ENCODE data around the gene OXNAD1. TPM values are rescaled to one million over a fixed set of nuclear protein-coding genes. Genes with fewer than 3 reads are reported as not detected.

OXNAD1 gene
- total RNA-seq, 1 donor from 2014 or later, result 26.5 TPM

DNA sequence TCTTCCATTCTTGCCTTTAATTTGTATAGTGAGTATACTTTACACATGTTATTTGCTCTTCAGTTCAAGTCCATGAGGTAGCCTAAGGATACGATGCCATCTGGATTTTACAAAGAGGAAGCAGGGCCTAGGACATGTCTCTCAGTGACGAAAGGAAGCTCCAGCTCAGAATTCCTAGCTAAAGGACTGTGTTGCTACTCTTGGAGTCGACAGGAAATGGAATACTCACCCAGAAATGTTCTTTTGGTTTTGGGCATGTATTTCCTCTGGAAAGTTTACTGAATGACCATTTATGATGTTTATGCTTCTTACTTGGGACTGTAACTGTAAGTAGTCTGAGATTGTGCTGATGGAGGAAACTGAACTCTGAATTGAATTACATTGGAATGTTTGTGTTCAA is 12.5 kb downstream of the OXNAD1 start:
- no peak for DNase-seq (ENCODE audit: low spot score)

DNA sequence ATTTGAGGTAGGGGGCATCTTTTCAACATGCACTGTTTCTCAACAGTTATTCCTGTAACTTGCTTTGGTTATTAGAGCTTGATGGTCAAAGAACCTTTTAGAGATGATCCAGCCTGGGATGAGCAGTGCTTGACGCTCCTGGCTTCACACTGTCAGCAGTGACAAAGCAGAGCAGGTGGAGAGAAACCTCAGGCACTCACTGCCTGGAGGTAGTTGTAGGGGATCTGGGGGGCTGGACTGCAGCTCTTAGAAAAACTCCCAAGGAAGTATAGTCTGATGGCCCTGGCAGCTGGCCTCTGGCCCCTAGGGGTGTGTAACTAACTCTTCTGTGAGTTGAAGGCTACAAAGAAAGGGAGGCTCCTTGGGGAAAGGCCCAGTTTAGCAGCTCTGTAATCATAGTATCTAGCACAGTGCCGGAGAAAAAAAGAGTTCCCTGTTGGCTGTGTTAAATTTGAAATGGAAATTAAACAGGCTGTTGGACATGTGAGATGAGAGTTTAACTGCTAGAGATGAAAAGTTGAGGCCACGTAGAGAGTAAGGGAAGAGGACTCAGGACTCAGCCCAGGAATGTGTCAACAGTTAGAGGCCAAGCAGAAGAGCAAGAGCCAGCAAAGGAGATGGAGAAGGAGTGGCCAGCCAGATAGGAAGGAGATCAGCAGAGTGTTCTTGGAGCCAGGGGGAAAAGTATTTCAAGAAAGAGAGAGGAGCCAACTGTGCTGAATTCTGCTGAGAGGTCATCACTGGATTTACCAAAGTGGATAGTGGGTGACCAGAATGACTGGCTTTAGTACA is 14.2 kb downstream of the OXNAD1 start:
- peak; percentile 9 for DNase-seq (ENCODE audit: low spot score)

DNA sequence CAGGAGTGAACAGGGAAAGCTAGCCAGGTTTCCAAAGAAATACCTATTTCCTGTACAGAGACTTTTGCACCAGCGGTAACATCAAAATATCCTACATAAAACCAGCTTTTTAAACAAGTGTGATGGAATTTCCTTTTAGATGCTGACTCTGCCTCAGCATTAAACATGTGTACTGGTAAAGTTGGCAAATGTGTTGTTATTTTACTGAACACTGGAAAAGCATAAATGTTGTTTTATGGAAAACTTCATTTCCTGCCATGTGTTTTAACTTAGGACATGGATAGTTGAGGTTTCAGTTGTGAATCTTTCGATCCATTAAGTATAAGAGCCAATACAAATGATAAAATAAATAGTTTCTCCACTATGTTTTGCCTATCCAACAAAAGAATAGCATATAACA is 15.7 kb downstream of the OXNAD1 start:
- DNase-seq (ENCODE audit: low spot score), result no peak

DNA sequence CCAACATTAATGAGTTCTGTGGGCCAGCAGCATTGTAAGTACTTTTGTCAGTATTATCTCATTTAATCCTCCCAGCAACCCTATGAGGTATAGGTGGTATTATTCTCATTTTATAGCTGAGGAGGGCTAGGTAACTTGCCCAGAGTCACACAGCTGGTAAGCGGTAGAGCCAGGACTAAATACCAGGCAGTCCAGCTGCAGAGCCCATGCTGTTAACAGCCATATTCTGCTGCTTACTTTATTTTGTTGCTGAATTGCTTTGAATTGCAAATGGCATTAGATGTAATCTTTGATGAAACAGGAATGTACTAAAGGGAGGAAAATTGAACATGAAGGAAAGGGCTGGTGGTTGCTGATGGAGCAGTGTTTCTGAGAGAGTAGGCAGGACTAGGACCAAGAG is 19.6 kb downstream of the OXNAD1 start:
- no peak for DNase-seq (ENCODE audit: low spot score)

DNA sequence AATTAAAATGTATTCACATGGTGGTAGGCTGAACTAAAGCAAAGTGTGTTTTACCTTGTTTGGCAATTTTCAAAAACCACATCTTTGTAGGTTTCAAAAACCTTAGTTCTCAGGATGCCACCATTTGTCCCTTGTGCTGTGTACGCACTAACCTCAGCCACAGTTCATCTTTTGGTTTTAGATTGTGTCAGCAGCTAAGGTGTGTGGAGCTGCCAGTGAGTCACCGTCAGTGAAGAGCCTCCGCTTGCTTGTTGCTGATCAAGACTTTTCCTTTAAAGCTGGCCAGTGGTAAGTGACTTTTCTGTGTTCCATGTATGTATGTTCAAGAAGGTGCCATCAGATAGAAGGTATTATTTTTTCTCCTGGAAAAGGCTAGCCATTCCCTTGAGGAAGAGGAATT is 21.1 kb downstream of the OXNAD1 start:
- no peak for DNase-seq (ENCODE audit: low spot score)

DNA sequence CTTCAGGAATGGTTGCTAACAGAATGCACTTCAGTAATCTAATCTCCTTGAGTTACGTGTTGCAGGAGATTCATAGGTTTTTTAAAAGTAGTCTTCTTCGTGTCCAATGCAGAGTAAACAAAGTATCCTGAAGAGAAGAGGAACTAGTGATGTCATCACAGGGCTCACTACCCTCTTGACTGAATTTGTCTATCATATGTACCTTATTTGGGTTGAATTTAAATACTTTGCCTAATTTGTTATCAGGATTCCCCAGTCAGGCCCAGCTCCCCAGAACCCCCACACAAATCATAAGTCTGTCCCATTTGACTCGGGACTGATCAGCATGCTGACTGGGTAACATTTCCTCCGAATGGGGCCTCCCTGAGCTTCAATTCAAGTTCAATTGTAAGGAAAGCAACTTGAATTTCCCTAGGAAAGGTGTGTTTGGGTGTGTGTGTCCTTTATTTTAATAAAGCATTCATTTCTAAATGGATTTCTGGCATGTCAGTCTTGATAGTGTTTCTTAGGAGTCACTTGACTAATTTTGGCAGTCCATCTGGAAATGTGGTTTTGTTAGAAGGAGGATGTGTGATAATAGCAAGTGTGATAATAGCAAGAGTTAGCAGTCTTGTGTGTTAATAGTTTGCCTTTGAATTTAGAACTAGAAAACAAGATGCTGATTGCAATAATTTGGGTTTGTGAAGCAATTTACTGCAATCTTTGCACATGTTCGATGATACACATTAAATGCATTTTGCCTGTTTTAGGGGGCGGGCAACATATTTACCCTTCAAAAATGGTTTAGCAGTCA is 21.9 kb downstream of the OXNAD1 start:
- DNase-seq (ENCODE audit: low spot score), result no peak

DNA sequence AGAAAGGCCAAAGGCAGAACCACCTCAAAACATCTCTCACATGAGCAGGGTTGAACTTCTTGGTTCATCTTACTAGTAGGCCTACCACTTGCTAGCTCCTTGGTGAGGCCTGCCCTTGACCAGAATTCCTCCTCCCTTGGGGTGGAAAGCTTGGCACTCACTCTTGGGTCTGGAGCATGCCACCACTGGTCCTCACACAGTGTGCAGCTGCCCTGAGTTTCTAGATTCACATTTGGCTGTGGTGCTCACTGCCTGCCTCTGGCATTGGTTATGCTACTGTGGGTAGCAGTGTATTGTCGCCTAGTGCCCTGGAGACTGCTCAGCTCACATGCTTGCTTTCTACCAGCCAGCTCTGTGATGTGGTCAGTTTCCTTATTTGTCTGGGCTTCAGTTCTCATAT is 23.7 kb downstream of the OXNAD1 start:
- DNase-seq (ENCODE audit: low spot score), result no peak

DNA sequence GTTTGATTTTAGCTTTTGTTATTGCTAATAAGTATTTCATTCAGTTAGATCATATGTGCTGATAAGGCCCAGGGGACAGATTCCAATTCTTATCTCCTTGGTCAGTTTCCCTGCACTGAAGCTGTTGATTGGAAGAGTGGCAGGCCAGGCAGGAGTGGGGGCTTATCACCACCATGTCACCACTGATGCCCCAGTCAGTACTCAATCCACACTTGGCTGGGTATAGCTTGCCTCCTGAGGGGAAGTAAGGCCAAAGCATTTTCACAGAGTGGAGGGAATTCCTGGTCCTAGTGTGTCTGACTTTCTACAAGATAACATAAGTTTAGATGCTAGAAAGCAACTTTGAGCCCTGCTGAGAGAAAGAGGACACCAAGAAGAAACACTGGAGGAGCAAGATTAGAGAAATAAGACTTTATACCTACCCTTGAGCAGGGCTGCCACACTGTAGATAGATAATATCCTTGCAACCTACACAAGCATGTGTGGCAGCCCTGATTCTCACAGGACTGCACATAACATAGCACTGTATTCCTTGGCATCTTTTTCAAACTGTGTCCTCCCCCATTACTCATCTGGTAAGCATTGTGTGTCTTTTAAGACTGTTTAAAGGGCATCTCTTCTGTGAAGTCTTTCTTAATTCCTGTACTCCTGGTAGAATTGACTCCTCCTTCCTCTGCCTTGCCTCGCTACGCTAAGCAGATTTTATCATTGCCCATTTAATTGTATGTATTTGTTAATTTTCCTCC is 24.3 kb downstream of the OXNAD1 start:
- DNase-seq (ENCODE audit: low spot score), result no peak

DNA sequence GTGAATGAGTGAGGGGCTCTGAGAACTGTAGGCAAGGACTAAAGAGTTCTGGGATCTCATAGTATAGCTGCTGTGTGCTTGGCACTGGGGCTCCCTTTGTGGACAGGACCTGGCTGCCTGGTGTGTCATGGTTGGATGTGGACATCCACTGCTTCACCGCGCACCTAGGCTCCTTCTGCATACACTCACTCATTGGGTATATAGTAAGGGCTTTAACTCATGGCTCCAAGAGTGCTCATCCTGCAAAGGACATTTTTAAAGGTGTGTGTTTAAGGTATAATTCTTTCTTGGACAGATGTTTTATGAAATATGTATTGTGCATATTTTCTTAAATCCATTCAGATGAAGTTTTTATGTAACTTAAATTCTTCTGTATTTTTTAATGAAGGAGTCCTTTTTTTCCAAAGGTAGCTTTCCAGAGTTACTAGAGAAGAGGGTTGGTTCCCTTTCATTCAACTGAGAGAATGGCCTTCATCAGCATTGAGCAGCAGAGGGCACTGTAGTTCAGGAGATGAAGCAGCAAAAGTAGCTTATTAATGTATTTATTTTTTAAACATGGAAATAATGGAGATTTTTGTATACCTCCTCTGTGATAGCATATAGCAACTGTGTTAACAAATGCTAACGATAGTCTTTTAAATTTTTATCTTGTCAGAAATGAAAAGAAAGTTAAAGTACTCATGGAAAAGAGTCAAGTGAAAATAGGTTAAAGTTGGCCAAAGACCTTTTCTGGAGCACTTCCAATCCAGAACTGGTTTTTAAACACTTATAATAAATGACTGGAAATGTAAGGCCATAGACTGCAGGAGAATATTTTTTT is 25.2 kb downstream of the OXNAD1 start:
- DNase-seq (ENCODE audit: low spot score), result peak; percentile 60

DNA sequence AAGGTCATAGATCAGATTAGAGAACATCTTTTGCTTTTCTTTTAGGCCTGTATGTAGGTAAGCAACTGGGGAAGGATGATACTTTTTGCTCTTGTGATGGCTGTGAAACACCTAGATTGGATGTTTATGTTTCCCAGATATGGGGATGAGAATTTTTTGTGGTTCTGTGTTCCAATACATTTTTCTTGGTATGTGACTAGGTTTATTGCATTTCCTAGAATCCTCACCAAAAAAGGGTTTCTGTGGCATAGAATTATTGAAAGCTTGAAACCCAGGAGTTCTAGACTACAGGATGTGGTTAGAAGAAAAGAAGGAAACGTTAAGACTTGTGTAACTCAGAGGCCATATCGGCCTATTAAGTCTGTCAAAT is 25.8 kb downstream of the OXNAD1 start:
- no peak for DNase-seq (ENCODE audit: low spot score)

DNA sequence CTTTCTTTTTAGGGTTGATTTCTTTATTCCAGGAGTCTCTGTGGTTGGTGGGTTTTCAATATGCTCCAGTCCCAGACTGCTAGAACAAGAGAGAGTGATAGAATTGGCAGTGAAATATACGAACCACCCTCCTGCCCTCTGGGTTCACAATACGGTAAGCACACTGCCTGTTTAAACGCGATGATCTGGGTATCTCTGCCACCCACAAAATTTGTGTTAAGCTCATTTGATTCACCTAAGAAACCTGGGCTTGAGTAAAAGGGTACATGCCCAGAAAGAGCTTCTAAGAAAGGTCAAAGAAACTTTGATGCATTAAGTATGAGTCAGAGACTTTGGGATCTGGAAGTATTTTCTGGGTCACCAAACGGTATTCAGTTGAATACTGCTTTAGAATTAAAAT is 29.8 kb downstream of the OXNAD1 start:
- DNase-seq (ENCODE audit: low spot score), result no peak

DNA sequence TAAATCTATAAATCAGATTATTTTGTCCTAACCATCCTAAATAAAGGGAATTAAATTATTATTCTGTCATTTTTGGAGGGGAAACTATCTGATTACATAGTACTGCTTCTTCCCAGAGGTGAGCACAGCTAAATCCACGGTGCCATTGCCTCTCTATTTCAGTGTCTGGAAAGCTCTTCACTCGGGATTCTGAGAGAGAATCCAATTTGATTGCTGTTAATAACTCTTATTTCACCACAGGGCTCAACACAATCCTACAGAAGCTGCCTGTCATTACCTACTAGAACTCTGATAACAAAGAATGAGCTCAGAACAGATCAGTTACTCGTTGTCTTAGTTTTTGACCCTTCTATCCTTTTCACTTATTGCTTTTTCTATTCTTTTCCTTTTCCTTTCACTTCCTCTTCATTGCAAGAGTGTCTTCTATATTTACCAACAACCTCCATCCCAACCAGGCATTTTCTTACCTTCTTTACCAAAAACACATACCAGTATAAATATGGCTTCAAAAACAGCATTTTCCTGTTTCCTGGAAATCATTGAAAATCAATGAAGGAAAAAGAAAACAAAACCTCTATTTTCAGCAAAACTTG is 30.4 kb downstream of the OXNAD1 start:
- no peak for DNase-seq (ENCODE audit: low spot score)

DNA sequence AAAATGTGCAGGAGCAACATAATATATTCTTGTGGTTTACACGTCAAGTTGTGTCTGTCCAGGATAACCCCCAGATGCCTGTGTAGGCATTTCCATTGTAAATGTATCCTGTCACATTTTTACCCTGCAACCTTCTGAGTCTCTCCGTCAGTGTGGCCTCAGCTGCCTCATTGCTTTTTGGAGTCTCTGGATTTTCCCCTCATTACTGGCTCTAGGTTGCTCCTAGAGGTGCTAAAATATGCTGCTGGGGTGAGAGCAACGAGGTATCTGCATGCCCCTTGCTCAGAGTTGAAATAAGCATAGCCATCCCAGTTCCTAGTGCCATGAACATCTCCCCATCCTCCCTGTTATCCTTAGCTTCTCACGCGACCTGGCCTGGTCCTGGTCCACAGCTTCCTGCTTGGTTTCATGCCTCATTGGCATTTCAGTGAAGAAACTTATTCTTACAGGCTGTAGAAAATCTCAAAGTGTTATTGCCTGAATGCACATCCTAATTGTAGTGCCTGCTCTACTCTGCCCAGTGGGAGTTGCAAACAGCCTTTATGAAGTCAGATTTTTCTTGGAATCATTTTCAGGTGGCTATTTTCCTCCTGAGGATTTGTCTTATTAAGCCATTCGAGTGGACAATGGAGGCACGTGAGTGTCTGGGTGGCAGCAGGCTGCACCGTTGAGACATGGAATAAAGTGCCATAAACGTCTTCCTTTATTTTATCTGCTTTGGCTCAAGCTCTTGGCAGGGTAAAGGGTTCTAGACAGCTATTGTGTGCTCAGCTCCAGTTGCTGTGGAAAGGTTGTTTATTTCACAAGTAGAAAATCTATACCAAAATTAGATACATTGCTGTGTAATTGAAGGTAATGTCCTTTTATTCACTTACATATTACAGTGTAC is 33.2 kb downstream of the OXNAD1 start:
- no peak for DNase-seq (ENCODE audit: low spot score)

DNA sequence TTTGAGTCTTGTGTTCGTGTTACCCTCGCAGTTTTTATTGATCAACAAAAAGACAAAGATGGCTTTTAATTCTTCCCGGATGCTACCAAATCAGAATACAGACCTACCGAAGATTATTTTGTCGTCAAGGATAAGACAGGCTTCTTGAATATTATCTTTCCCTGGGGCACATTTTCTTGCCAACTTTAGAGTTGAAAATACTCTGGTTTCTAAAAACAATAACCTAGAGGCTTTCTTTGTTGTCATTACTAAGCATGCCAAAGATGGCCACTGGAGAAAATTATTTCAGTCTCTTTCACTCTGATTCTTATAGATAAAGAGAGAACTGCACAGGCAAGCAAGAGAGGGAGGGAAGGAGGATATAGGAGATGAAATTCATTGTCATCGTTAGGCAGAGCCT is 33.9 kb downstream of the OXNAD1 start:
- DNase-seq (ENCODE audit: low spot score), result no peak

DNA sequence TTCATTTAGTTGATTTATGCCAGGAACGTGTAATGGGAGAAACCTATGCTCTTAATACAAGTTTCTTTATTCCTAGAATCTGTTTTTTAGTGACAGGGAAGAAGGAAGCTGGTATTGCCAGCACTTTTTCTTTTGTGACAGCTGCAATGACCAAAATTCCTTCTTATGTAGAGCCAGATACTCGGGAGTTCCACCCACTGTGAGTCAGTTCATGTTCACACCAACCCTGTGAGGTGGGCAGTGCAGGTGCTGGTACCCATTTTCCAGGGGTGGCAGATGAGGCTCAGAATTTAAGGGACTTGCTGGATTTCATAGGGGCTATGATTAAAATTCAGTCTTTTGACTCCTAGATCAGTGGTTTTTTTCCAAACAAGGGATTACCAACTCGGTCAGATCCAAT is 34.7 kb downstream of the OXNAD1 start:
- no peak for DNase-seq (ENCODE audit: low spot score)

DNA sequence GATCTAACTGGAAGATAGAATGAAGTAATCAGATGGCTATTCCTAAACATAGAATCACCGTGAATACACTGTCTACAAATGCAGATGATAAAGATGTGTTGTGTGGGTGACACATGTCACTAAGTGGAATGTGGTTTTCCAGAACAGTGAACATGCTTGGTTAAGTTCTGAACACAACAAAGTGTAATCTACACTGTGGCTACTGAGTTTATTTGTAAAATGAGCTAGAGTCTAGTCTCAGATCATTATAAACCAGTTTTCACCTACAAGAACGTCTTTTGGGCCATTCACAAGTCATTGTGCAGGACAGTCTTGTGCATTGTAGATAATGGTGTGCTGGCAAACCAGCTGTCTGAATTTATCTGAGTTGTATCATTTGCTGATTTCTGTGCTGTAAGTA is 35.3 kb downstream of the OXNAD1 start:
- DNase-seq (ENCODE audit: low spot score), result no peak

DNA sequence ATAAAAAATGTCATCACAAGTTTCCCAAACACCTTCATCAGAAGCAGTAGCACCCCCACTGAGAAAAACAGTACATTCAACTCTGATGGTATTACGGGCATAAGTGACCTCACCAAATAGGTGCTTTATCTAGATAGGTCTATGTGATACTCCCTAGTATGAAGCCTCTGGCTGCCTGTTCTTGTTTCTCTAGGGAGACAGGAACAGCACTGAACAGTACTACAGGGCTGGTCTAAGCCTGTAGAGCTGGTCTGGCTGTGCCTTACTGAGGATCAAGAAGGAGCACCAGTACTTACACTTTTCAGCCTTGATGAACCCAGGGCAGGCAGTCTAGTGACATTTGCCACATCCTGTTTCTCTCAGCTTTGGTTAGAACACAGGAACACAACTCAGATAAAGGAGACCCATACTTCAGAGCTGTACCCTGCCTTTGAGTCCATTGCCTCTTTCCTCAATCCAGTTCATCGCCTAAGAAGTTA is 35.9 kb downstream of the OXNAD1 start:
- no peak for DNase-seq (ENCODE audit: low spot score)

DNA sequence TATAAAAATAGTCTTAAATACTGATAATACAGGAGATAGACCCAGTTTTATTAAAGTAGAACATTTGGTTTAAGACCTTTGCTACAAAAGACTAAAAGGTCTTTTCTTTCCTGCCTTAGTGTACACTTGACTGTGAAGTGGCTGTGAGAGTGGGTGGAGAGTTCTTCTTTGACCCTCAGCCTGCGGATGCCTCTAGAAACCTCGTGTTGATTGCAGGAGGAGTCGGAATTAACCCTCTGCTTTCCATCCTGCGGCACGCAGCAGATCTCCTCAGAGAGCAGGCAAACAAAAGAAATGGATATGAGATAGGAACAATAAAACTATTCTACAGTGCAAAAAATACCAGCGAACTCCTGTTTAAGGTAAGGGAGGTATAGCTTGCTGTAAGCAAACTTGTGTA is 36.5 kb downstream of the OXNAD1 start:
- DNase-seq (ENCODE audit: low spot score), result no peak

DNA sequence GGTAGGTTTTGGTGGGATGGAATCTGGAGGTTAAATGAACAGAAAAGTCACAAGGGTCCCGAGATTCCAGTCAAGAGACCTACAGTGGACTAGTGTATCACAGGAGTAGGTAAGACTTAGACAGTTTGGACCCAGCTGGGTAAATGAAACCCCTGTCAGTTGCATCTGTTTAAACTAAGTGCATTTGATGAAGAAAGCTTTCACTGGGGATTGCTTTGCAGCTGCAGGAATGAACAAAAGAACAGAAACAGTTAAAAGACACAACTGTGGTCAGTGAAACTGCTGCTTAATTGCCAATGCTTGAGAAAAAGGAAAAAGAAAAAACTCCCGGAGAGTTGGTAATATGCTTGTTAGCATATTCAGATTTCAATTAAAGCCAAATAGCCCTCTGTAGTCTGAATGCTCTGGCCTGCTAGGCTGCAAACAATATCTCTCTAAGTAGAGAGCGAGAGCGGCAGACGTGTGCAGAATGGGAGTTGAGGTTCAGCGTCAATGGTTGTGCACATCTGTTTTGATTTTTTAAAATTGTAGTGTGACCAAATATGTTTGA is 37.1 kb downstream of the OXNAD1 start:
- no peak for DNase-seq (ENCODE audit: low spot score)

Measured in umbilical cord (tissue), 2 donors.